NB4 (cell line): Measurements from ENCODE around the gene TAF3.

Source experiments
- DNase-seq: peaks from one replicate; pipeline ENCODE4 v3.0.0; 2010; ENCODE audit warnings: low read depth
- H3K4me3 ChIP-seq: one replicate; pipeline ENCODE4 v1.5.1; 2011; ENCODE audit warnings: mild to moderate bottlenecking, low read depth, low read length, moderate library complexity
- CTCF ChIP-seq: IDR thresholded peaks from one replicate; pipeline ENCODE4 v1.5.1; 2012; ENCODE audit warnings: low read depth, low read length
- MYC ChIP-seq: IDR thresholded peaks from 2 replicates; pipeline ENCODE4 v1.6.1; 2011; ENCODE audit warnings: low read depth, low read length
- POLR2A ChIP-seq: IDR thresholded peaks from 2 replicates; pipeline ENCODE4 v1.6.1; 2011; ENCODE audit warnings: mild to moderate bottlenecking; ENCODE audit not compliant: insufficient read length; ENCODE audit errors: extremely low read depth
- TF ChIP-seq, protein P1 (sequence below): IDR thresholded peaks from 2 replicates; pipeline ENCODE4 v1.6.1; 2011; ENCODE audit warnings: low read depth, low read length

The TAF3 gene

GRCh38 chr10:7998831-7999230 lies 180.5 kb downstream of the TAF3 start:
- no peak for DNase-seq
- no peak overlapping the region for H3K4me3 ChIP-seq
- TF ChIP-seq, protein P1, sequence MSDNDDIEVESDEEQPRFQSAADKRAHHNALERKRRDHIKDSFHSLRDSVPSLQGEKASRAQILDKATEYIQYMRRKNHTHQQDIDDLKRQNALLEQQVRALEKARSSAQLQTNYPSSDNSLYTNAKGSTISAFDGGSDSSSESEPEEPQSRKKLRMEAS = no peak
- TF ChIP-seq CTCF (no peak), POLR2A (no peak), MYC (no peak)

- no peak for TF ChIP-seq CTCF
- TF ChIP-seq MYC = no peak
- TF ChIP-seq, protein P1 = no peak
- TF ChIP-seq POLR2A = no peak
- no peak for DNase-seq
- no peak overlapping the region for H3K4me3 ChIP-seq
These were observed 186.2 kb downstream of the TAF3 start for GRCh38 chr10:8004469-8005000.

- H3K4me3 ChIP-seq = no peak overlapping the region
- TF ChIP-seq CTCF (no peak), MYC (no peak), POLR2A (no peak)
- TF ChIP-seq, protein P1 = no peak
- DNase-seq = no peak
These were observed 188.1 kb downstream of the TAF3 start for GRCh38 chr10:8006274-8006999.

DNA sequence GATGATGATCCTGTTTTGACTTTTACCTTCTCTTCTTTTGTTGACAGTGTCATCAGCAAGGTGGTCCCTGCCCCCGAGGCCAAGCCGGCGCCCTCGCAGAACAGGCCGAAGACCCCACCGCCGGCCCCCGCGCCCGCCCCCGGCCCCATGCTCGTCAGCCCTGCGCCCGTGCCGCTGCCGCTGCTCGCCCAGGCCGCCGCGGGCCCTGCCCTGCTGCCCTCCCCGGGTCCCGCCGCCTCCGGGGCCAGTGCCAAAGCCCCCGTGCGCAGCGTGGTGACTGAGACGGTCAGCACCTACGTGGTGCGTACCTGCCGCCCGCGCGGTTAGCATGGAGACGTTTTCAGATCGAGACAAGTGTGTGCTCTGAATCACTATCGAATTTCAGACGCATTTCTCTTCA lies 190.7 kb downstream of the TAF3 start:
- TF ChIP-seq MYC = no peak
- no peak for TF ChIP-seq CTCF
- TF ChIP-seq, protein P1 = no peak
- no peak for TF ChIP-seq POLR2A

DNA sequence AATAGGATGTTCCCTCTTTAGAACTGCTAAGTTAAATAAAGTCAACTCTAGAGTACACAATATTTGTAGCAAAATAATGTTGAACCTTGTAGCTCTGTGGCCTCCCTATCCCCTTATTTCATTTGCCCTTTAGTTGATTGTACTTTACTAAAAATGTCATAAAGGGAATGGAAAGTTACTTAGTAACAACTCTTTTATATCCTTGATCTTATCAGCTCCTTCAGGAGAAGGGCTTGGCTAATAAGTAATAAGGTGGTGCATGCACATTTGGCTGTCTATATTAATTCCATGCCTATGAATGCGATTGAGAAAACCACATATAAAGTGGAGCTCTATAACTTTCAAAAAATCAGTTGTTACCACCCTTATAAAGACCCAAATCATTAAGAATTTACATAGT lies 194.7 kb downstream of the TAF3 start:
- TF ChIP-seq POLR2A (no peak), CTCF (no peak)
- no peak for DNase-seq

More for the DNA sequence above, 190.7 kb downstream of the TAF3 start:
- no peak overlapping the region for H3K4me3 ChIP-seq
- no peak for DNase-seq

More for the DNA sequence above, 194.7 kb downstream of the TAF3 start:
- no peak overlapping the region for H3K4me3 ChIP-seq
